Pancreas (tissue), 10 donors: ENCODE data around the gene DTX1. TPM values are rescaled to one million over a fixed set of nuclear protein-coding genes. Genes with fewer than 3 reads are reported as not detected.

Source experiments
- ATAC-seq, 4 donors: fragments of 200-7000 bp; cut with Tn5 transposase; one replicate each; pipeline versions ENCODE4 v1.8.0 to v1.9.1; 2020; ENCODE audit warnings: mild to moderate bottlenecking in 4 of 4, moderate library complexity in 4 of 4
- DNase-seq, 6 donors: peaks; one replicate each; pipeline ENCODE4 v3.0.0-alpha.2; 2020
- FAIRE-seq: peaks from 2 replicates; lab custom pipeline; 2012; peaks lifted over from hg19 to GRCh38; lab: Jason Lieb, UNC
- H3K27ac ChIP-seq, 4 donors: fragments of 200-600 bp; sonication (generic); 1 replicate in 3 of 4; 2 replicates in 1 of 4; pipeline versions ENCODE4 v1.5.0 to v1.8.0; 2020
- H3K27me3 ChIP-seq, 4 donors: fragments of 200-600 bp; one replicate each; pipeline ENCODE4 v1.8.0; 2021
- H3K36me3 ChIP-seq, 3 donors: fragments of 200-600 bp; sonication (generic) in 1 of 3; one replicate each; pipeline versions ENCODE4 v1.5.0 to v1.8.0; 2020 to 2021
- H3K4me1 ChIP-seq, 3 donors: fragments of 200-600 bp; one replicate each; pipeline ENCODE4 v1.8.0; 2021
- H3K4me3 ChIP-seq, 4 donors: fragments of 200-600 bp; sonication (generic) in 2 of 4; one replicate each; pipeline versions ENCODE4 v1.5.0 to v1.8.0; 2020 to 2021
- H3K9me3 ChIP-seq, 4 donors: fragments of 200-600 bp; one replicate each; pipeline ENCODE4 v1.8.0; 2021
- CTCF ChIP-seq, 4 donors: fragments of 200-600 bp; sonication (generic) in 3 of 4; IDR thresholded peaks; one replicate each; pipeline versions ENCODE4 v1.5.0 to v1.8.0; 2021; ENCODE audit warnings: antibody characterized with exemption in 4 of 4
- WGBS, 2 donors: extraction: QIAGEN DNeasy Blood & Tissue Kit; methylation state at CpG; one replicate each; pipeline ENCODE4 v1.1.7; 2013; 5-methylcytosine and 5-hydroxymethylcytosine counted together
- intact Hi-C, 3 donors: fragments of 100-400 bp; cut with DNase I; formaldehyde crosslinking; loops; one replicate each; pipeline versions ENCODE4 v1.11.1 to v1.14.2; 2022
- polyA plus RNA-seq, 2 donors: library from polyadenylated mRNA; stranded (reverse); fragments of 200-250 nt; gene quantifications; one replicate each; pipeline ENCODE4 v1.2.3, GENCODE V29; 2013
- total RNA-seq, 6 donors: library from RNA; stranded (reverse); fragmentation: NEBNext Ultra II Directional in 4 of 6; extraction: Animal tissue kit (Norgen Biotek cat#: 25700) in 4 of 6; gene quantifications; one replicate each; pipeline versions ENCODE4 v1.2.1 to v1.2.4, GENCODE V29; 2021 to 2023
- donor health status: healthy with polysubstance abuse.
- donor health status: DM: no; HTN: no; CAD: no; lungs with moderate emphysema.
- donor health status: DM: no; HTN: no; CAD: no.
- donor health status: control.
- donor health status: control.
- donor health status: Bipolar disorder and iron deficiency.
- donor health status: DM: yes; HTN: yes; CAD: no.
- donor health status: DM: no; HTN: no; CAD: no.
- donor health status: DM: no; HTN: no; CAD: no.
- donor health status: DM: yes; HTN: yes; CAD: no.

Gene DTX1
- total and polyA plus RNA-seq, 8 donors = 3.5 to 8.1 (median 5.4) TPM

GRCh38 chr12:113109872-113110599 is 53.5 kb downstream of the DTX1 start:
- FAIRE-seq (no peak), ATAC-seq (no peak), DNase-seq (no peak)
- Histone ChIP-seq H3K4me1 (no peaks in the 10 kb centered on the region), H3K27me3 (no peaks in the 10 kb centered on the region), H3K36me3 (no peaks in the 10 kb centered on the region), H3K9me3 (no peaks in the 10 kb centered on the region), H3K4me3 (no peak overlapping the region), H3K27ac (no peak overlapping the region)
- no peak for TF ChIP-seq CTCF (IDR thresholded peaks at IDR 0.05)
- 66 to 67% methylated on average over 7 of the region's 7 CpGs for WGBS, 2 donors
- intact Hi-C loops = loop anchor here in 1 of 3 donors (10.0 kb wide), 1 partner anchor 55 kb away; no protein-coding TSS in a partner anchor

- WGBS, 2 donors = 80 to 85% methylated on average over 3 of the region's 3 CpGs
- Histone ChIP-seq H3K4me1 (no peaks in the 10 kb centered on the region), H3K27ac (no peak overlapping the region), H3K27me3 (no peaks in the 10 kb centered on the region), H3K4me3 (no peak overlapping the region), H3K9me3 (no peaks in the 10 kb centered on the region), H3K36me3 (no peaks in the 10 kb centered on the region)
- intact Hi-C loops = no loop called here
- ATAC-seq = no peak
- TF ChIP-seq CTCF (IDR thresholded peaks at IDR 0.05) = no peak
- no peak for DNase-seq
- no peak for FAIRE-seq
These were observed 54.7 kb downstream of the DTX1 start for GRCh38 chr12:113111247-113111646.

GRCh38 chr12:113112043-113112899 is 55.7 kb downstream of the DTX1 start:
- H3K36me3 ChIP-seq = no peaks in the 10 kb centered on the region
- H3K27ac ChIP-seq = no peak overlapping the region
- WGBS, 2 donors = 70 to 78% methylated on average over 35 to 39 of the region's 39 CpGs
- TF ChIP-seq CTCF (IDR thresholded peaks at IDR 0.05) = no peak
- intact Hi-C loops = no loop called here
- no peaks in the 10 kb centered on the region for H3K27me3 ChIP-seq
- no peaks in the 10 kb centered on the region for H3K4me1 ChIP-seq
- DNase-seq (no peak), ATAC-seq (no peak), FAIRE-seq (no peak)
- H3K4me3 ChIP-seq = no peak overlapping the region
- H3K9me3 ChIP-seq = no peaks in the 10 kb centered on the region

GRCh38 chr12:113113397-113113796 is 56.9 kb downstream of the DTX1 start:
- TF ChIP-seq CTCF (IDR thresholded peaks at IDR 0.05) = no peak
- Histone ChIP-seq H3K36me3 (no peaks in the 10 kb centered on the region), H3K4me3 (no peak overlapping the region), H3K27ac (no peak overlapping the region), H3K9me3 (no peaks in the 10 kb centered on the region), H3K4me1 (no peaks in the 10 kb centered on the region), H3K27me3 (no peaks in the 10 kb centered on the region)
- no peak for FAIRE-seq
- intact Hi-C loops = no loop called here
- 63 to 79% methylated on average over 2 of the region's 2 CpGs for WGBS, 2 donors
- no peak for ATAC-seq
- DNase-seq = no peak
